Fibroblast of mammary gland (primary cell): ENCODE measurements around the gene NR1D2.
"Not testable (repeated sequence)": the region's sequence is repeated elsewhere in the genome, so short reads cannot be mapped to it uniquely, and the experiment has no call there.

Source experiments
- DNase-seq: peaks from one replicate; pipeline ENCODE4 v3.0.0-alpha.2; 2010; ENCODE audit warnings: low read depth
- H3K4me3 ChIP-seq: 2 replicates; pipeline ENCODE4 v1.5.1; 2011; ENCODE audit warnings: low read depth, mild to moderate bottlenecking, low read length, moderate library complexity; ENCODE audit not compliant: control insufficient read depth
- TF ChIP-seq, protein P1 (sequence below): conservative IDR thresholded peaks from 2 replicates; pipeline ENCODE4 v1.5.1; 2011; ENCODE audit warnings: low read depth, low read length, inconsistent platforms; ENCODE audit not compliant: control insufficient read depth, insufficient read depth

The NR1D2 gene

DNA sequence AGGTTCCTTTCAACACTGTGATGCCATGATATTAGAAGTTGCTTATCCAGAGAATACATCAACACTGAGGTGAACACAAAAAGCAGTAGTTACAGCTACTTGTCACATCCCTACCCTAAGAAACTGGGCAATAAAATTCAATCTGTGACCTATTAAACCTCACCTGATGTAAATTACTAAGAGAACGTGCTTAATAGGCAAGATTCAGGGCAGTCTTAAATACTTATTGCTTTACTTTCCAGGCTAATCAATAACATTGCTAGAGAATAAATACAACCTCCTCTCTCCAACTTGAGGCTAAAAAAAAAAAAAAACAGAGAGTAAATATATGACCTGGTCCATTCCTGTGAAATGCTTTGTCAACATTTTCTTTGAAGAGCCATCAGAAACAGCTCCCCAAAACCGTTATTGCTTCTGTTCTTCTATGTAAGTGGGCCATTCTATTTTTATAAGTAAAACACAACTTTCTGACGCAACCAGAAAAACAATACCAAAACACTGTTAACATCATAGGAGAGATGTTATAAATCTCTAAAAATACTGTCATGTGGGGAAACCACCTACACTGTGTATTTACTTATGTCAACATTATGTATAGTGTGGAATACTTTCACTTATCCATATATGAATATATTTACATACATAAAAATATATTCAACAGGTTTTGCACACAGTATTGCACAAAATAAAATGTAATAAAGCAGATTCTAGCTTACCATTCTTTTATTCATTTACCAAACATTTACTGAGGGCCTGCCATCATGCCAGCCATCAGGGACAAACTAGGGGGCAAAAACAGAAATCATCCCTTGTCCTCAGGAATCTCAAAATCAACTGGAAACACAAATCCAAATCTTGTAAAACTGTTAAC is 31.0 kb upstream of the NR1D2 start:
- no peak overlapping the region for H3K4me3 ChIP-seq
- TF ChIP-seq, protein P1, sequence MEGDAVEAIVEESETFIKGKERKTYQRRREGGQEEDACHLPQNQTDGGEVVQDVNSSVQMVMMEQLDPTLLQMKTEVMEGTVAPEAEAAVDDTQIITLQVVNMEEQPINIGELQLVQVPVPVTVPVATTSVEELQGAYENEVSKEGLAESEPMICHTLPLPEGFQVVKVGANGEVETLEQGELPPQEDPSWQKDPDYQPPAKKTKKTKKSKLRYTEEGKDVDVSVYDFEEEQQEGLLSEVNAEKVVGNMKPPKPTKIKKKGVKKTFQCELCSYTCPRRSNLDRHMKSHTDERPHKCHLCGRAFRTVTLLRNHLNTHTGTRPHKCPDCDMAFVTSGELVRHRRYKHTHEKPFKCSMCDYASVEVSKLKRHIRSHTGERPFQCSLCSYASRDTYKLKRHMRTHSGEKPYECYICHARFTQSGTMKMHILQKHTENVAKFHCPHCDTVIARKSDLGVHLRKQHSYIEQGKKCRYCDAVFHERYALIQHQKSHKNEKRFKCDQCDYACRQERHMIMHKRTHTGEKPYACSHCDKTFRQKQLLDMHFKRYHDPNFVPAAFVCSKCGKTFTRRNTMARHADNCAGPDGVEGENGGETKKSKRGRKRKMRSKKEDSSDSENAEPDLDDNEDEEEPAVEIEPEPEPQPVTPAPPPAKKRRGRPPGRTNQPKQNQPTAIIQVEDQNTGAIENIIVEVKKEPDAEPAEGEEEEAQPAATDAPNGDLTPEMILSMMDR, result no peak
- no peak for DNase-seq

DNA sequence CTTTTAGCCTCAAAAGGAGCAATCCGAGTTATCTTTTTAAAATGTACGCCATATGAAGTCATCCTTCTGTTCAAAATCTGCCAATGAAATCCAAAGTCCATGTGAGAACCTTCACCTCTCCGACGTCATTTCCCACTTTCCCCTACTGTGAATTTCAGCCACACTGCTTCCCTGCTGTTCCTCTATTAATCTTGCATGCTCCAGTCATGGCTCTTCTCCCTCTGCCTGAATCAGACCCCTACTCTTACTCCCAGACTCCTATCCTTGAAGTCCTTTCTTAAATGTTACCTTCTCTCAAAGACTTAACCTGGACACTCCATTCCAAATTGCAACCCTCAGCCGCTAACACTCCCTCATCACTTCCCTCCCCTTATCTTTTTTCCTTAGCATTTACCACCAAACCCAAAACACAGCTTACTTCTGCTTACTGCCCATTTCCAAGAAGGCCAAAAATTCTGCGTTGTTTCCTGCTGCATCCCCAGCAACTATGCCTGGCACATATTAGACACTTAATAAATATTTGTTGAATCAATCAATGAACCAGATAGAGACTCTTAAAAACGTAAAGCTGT is 29.5 kb upstream of the NR1D2 start:
- peak; percentile 75 for DNase-seq

DNA sequence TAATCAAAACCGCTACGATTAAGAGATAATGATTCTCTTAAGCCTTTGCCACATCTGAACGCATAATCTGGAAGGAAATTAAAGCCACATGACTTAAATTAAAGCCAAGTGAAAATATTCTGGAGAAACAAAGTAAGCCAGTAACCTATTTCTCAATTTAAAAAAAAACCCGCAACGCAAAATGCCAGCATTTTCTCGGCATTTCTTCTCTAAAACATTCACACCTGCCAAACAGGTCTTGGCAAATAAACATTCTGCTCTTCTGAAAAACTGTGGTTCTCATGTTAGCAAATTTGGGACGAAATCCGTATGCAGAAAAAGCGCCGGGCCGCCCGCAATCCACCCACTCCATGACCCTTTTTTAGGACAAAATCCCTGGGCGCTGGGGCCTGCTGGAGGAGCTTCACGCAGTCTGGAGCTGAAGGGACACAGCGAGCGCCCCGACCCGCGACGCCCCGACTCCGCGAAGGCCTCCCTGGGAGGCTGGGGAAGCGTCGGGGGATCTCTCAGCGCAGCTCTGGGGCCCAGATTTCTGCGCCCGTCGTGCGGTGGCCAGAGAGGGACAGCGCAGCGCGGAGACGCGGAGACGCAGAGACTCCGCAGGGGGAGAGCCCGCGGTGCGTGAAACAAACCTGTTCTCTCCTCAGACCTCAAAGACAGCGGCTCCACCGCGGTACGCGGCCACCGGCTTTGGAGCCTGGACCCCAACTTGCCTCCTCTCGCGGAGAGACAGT is 28.8 kb upstream of the NR1D2 start:
- peak overlapping the region; percentile 83 for H3K4me3 ChIP-seq
- peak; percentile 32 for DNase-seq
- TF ChIP-seq, protein P1, result no peak

More for the DNA sequence above, 29.5 kb upstream of the NR1D2 start:
- H3K4me3 ChIP-seq, result peak overlapping the region; percentile 83
- TF ChIP-seq, protein P1, result no peak

DNA sequence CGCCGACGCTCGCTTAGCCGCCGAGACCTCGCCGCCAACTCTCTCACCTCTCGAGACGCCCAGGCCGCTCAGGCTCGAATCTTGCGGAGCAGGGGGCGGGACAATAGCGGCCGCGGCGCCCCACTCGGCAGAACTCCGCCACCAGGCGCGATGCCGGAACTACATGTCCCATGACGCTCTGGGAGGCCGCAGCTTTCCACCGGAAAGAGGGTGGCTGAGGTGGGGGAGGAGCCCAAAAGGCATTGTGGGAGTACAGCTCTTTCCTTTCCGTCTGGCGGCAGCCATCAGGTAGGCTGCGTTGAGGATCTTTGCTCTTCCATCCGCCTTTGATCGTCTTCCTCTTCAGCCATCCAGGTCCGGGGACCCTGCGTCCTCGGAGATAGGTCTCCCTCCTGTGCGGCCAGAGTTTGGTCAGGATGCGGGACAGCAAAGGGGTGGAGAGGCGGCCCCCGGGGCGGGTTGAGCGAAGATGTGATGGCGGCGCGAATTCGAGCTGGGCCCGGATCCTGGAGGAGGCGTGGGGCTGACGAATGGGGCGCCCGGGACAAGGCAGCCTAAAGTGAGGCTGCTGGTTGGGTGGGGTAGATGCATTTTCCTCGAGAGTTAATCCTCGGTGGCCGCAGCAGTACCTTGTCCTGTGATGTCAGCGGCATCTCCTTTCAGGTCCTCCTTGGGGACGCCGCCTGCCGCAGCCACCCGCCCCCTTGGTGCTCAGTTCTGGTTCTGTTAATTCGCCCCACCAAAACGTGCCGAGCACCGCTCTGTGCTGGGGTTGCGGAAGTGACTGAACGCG is 28.0 kb upstream of the NR1D2 start, which contains the start of the genes NKIRAS1 and RPL15:
TSS of gene NKIRAS1 (minus strand) at position 105 of the 793 bp plus-strand sequence. CDS start 6,086 bp downstream, outside the sequence.
TSS of gene RPL15 (plus strand) at position 247 of the 793 bp plus-strand sequence. CDS start 728 bp downstream, outside the sequence.
- TF ChIP-seq, protein P1, result peak; percentile 19
- DNase-seq, result peak; percentile 96
- peak within 1 kb of the TSS; percentile 83 for H3K4me3 ChIP-seq

DNA sequence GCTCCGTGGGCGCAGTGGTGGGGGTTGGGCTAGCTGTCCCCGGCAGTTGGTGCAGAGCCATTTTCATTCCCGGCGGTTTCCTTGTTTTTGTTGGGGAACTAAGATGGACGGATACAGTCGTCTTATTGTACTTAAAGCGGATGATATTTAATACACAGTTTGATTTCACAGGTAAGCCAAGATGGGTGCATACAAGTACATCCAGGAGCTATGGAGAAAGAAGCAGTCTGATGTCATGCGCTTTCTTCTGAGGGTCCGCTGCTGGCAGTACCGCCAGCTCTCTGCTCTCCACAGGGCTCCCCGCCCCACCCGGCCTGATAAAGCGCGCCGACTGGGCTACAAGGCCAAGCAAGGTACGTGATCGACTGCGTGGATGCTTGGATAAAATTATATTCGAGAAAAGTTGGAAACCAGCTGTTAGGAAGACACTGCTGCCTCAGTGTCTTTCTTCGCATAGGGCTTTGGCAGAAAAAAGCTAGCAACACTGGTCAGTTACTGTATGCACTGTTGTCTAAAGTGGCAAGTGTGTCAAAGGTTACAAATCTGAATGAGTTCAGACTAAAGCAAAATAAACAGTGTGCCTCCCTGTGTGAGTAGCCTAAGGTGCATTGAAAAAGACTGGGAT is 27.3 kb upstream of the NR1D2 start:
- DNase-seq, result peak; percentile 49
- peak overlapping the region; percentile 83 for H3K4me3 ChIP-seq

DNA sequence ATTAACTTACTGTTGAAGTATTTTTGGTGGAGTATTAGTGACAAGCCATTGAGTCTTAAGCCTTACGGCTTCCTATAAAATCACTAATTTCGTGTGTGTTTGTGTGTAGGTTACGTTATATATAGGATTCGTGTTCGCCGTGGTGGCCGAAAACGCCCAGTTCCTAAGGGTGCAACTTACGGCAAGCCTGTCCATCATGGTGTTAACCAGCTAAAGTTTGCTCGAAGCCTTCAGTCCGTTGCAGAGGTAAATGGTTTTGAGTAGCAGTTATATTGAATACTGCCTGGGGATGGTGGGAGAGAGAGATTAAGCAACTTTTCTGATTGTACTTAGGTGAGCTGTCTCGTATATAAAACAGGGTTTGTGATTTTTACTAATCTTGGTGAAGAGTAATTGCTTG is 26.8 kb upstream of the NR1D2 start:
- peak overlapping the region; percentile 83 for H3K4me3 ChIP-seq
- DNase-seq, result not testable (repeated sequence)

DNA sequence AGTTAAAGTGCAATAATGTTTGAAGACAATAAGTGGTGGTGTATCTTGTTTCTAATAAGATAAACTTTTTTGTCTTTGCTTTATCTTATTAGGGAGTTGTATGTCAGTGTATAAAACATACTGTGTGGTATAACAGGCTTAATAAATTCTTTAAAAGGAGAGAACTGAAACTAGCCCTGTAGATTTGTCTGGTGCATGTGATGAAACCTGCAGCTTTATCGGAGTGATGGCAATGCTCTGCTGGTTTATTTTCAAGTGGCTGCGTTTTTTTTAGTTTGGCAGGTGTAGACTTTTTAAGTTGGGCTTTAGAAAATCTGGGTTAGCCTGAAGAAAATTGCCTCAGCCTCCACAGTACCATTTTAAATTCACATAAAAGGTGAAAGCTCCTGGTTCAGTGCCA is 25.5 kb upstream of the NR1D2 start:
- H3K4me3 ChIP-seq, result no peak overlapping the region
- TF ChIP-seq, protein P1, result no peak
- DNase-seq, result no peak
